ENCODE data around the gene KRT2. TPM values are rescaled to one million over a fixed set of nuclear protein-coding genes. Genes with fewer than 3 reads are reported as not detected.

The KRT2 gene
- total and polyA plus RNA-seq, 2 of the 4 experiments (the other 2 are of a cell fraction) = not detected

GRCh38 chr12:52685406-52685890 is 33.4 kb upstream of the KRT2 start:
- Histone ChIP-seq H2AFZ (replicated peaks; ENCODE audit: low read length, poor library complexity) (no peak overlapping the region), H3K79me1 (ENCODE audit: low read depth in 1 of 2, low read length in 2 of 2) (no peaks in the 10 kb centered on the region), H2AK9ac (replicated peaks; ENCODE audit: low read depth, low read length, poor library complexity) (no peak overlapping the region), H3K9me1 (ENCODE audit: insufficient read depth, low read length) (no peaks in the 10 kb centered on the region), H4K20me1 (ENCODE audit: insufficient read depth, low read length) (no peaks in the 10 kb centered on the region), H3K4ac (ENCODE audit: low read depth, low read length) (no peak overlapping the region), H4K91ac (ENCODE audit: insufficient read depth, low read depth, low read length) (no peak overlapping the region), H3K23ac (ENCODE audit: low read depth, low read length) (no peak overlapping the region), H2BK120ac (ENCODE audit: low read depth, low read length) (no peak overlapping the region), H4K8ac (ENCODE audit: low read depth in 2 of 2, low read length in 2 of 2) (no peak overlapping the region), H3K36me3 (ENCODE audit: control insufficient read depth, insufficient read depth, low read length) (no peaks in the 10 kb centered on the region), H3K4me3 (ENCODE audit: insufficient read depth, low read depth, low read length) (no peak overlapping the region), H3K4me2 (ENCODE audit: low read depth, low read length) (no peak overlapping the region), H3K9me3 (ENCODE audit: control insufficient read depth, insufficient read depth, low read length) (no peaks in the 10 kb centered on the region), H3K18ac (ENCODE audit: low read depth, low read length) (no peak overlapping the region), H3K27ac (ENCODE audit: insufficient read depth, low read length) (no peak overlapping the region), H3K14ac (replicated peaks; ENCODE audit: low read depth, low read length) (no peak overlapping the region), H3K56ac (ENCODE audit: extremely low read depth, insufficient read depth, low read length) (no peak overlapping the region), H2BK20ac (ENCODE audit: low read depth, low read length) (no peak overlapping the region), H3K27me3 (ENCODE audit: control insufficient read depth, insufficient read depth, low read length) (peaks cover 43% of the 10 kb centered on the region), H2AK5ac (ENCODE audit: low read depth, low read length) (no peak overlapping the region), H2BK15ac (ENCODE audit: low read depth, low read length) (no peak overlapping the region), H4K5ac (ENCODE audit: low read depth, low read length) (no peak overlapping the region), H3K9ac (ENCODE audit: low read depth, low read length) (no peak overlapping the region), H2BK5ac (ENCODE audit: low read depth, low read length, poor library complexity, severe bottlenecking) (no peak overlapping the region), H3K4me1 (ENCODE audit: control insufficient read depth, insufficient read depth, low read length) (no peaks in the 10 kb centered on the region)
- ChIA-PET POLR2A (ENCODE audit: unreplicated experiment) (no interaction called here), CTCF (no interaction called here)
- BruUV-seq (replicated peaks) = no TSS peak
- ATAC-seq (ENCODE audit: low read depth) (no peak), DNase-seq (no peak)
- WGBS, 2 experiments (ENCODE audit: extremely low coverage in 2 of 2, insufficient read length in 1 of 2) = 38% methylated on average over 3 of the region's 6 CpGs; no CpG with 5 or more reads in 1 of the 2 experiments
- dilution Hi-C loops (cut with HindIII; ENCODE audit: low sequenced_read_pairs, unreplicated experiment) = no loop called here
- intact Hi-C loops (cut with micrococcal nuclease) = no loop called here
- in situ Hi-C loops (cut with MboI; ENCODE audit: low sequenced_read_pairs) = no loop called here
- TF ChIP-seq SMC3 (IDR thresholded peaks at IDR 0.05; ENCODE audit: low read depth, low read length) = no peak
- TF ChIP-seq, protein P1, sequence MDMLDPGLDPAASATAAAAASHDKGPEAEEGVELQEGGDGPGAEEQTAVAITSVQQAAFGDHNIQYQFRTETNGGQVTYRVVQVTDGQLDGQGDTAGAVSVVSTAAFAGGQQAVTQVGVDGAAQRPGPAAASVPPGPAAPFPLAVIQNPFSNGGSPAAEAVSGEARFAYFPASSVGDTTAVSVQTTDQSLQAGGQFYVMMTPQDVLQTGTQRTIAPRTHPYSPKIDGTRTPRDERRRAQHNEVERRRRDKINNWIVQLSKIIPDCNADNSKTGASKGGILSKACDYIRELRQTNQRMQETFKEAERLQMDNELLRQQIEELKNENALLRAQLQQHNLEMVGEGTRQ (IDR thresholded peaks at IDR 0.05; ENCODE audit: low read depth, low read length) = no peak

All from IMR-90 (cell line).